Activated CD8-positive, alpha-beta T cell treated with anti-CD3 and anti-CD28 coated beads for 36 hours (primary cell): Measurements from ENCODE around the gene TRIM72. TPM values are rescaled to one million over a fixed set of nuclear protein-coding genes. Genes with fewer than 3 reads are reported as not detected.
"Not testable (repeated sequence)": the region's sequence is repeated elsewhere in the genome, so short reads cannot be mapped to it uniquely, and the experiment has no call there.

Experiments used
- ATAC-seq: fragments of 200-7000 bp; cut with Tn5 transposase; one replicate; pipeline ENCODE4 v1.10.0; 2021; ENCODE audit warnings: mild to moderate bottlenecking, moderate library complexity
- CTCF ChIA-PET: fragments of 350-600 bp; sonication (Branson Sonifier 250); formaldehyde crosslinking; loops from one replicate; lab custom pipeline; 2021; ENCODE audit warnings: antibody characterized with exemption; lab: Charles Lee
- POLR2A ChIA-PET: fragments of 350-600 bp; sonication (Branson Sonifier 250); formaldehyde crosslinking; loops from one replicate; lab custom pipeline; 2021; ENCODE audit warnings: antibody characterized with exemption; lab: Charles Lee
- DNase-seq: peaks from one replicate; pipeline ENCODE4 v3.0.0-alpha.2; 2020
- H3K27ac Mint-ChIP-seq: one replicate; pipeline ENCODE4 v1.8.0; 2021; ENCODE audit warnings: mild to moderate bottlenecking, mixed read lengths
- H3K27me3 Mint-ChIP-seq: one replicate; pipeline ENCODE4 v1.8.0; 2021; ENCODE audit warnings: mixed read lengths
- H3K36me3 Mint-ChIP-seq: one replicate; pipeline ENCODE4 v1.8.0; 2021; ENCODE audit warnings: low read depth, mixed read lengths
- H3K4me1 Mint-ChIP-seq: one replicate; pipeline ENCODE4 v1.8.0; 2021; ENCODE audit warnings: low read depth, mixed read lengths
- H3K4me3 Mint-ChIP-seq: one replicate; pipeline ENCODE4 v1.8.0; 2021; ENCODE audit warnings: mild to moderate bottlenecking, moderate library complexity, mixed read lengths
- H3K9me3 Mint-ChIP-seq: one replicate; pipeline ENCODE4 v1.8.0; 2021; ENCODE audit warnings: mixed read lengths
- intact Hi-C: fragments of 100-400 bp; cut with micrococcal nuclease; formaldehyde crosslinking; loops from one replicate; pipeline ENCODE4 v1.10.0; 2022
- total RNA-seq, 2 experiments: library from RNA; stranded (reverse); gene quantifications; one replicate each; pipeline ENCODE4 v1.2.3, GENCODE V29; 2021
- TF ChIP-seq, protein P1 (sequence below): fragments of 200-600 bp; IDR thresholded peaks from one replicate; pipeline ENCODE4 v1.8.0; 2022; ENCODE audit warnings: antibody characterized with exemption, mild to moderate bottlenecking

The TRIM72 gene
- total RNA-seq, 2 experiments from 2014 or later = not detected

DNA sequence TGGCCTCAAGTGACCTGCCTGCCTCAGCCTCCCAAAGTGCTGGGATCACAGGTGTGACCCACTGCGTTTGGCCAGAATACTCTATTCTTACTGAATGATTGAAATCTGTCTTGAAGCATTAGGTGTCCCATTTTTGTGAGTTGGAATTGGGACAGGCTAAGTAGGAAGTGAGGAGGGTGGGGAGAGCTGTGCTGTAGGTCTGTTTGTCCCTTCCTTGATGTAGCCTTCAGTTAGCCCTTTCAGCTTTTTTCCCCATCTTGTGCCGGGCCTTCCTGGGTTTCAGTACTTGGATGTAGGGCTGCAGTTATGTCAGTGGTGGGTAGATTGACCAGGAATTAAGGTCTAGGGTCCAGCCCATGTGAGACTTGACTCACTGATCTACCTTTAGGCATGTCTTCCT is 20.0 kb upstream of the TRIM72 start:
- peaks cover 73% of the 10 kb centered on the region for H3K36me3 Mint-ChIP-seq
- no peak overlapping the region for H3K4me3 Mint-ChIP-seq
- H3K9me3 Mint-ChIP-seq = no peaks in the 10 kb centered on the region
- ChIA-PET CTCF (no interaction called here), POLR2A (interaction anchor here (0.6 to 17.2 kb wide), 16 partner anchors 8 to 680 kb away, joined by 3 to 482 read pairs (median 3); partner anchors contain the start of genes FUS, ITGAX, PYCARD and PYDC1)
- H3K27me3 Mint-ChIP-seq = no peaks in the 10 kb centered on the region
- TF ChIP-seq, protein P1, sequence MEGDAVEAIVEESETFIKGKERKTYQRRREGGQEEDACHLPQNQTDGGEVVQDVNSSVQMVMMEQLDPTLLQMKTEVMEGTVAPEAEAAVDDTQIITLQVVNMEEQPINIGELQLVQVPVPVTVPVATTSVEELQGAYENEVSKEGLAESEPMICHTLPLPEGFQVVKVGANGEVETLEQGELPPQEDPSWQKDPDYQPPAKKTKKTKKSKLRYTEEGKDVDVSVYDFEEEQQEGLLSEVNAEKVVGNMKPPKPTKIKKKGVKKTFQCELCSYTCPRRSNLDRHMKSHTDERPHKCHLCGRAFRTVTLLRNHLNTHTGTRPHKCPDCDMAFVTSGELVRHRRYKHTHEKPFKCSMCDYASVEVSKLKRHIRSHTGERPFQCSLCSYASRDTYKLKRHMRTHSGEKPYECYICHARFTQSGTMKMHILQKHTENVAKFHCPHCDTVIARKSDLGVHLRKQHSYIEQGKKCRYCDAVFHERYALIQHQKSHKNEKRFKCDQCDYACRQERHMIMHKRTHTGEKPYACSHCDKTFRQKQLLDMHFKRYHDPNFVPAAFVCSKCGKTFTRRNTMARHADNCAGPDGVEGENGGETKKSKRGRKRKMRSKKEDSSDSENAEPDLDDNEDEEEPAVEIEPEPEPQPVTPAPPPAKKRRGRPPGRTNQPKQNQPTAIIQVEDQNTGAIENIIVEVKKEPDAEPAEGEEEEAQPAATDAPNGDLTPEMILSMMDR = no peak
- H3K4me1 Mint-ChIP-seq = peaks cover 63% of the 10 kb centered on the region
- H3K27ac Mint-ChIP-seq = peak overlapping the region; percentile 52
- no peak for ATAC-seq
- intact Hi-C loops = no loop called here
- DNase-seq = no peak

DNA sequence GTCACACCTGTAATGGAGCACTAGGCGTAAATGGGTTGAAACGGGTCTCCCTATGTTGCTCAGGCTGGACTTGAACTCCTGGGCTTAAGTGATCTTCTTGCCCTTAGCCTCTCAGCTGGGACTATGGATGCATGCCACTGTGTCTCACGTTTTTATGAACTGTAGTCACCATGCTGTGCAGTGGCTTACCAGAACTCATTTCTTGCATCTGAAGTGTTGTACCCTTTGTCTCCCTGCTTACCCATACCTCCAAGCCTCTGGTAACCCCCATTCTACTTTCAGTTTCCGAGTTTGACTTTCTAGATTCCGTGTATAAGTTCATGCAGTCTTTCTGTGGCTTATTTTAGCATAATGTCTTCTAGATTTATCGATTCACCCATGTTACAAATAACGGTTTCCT is 19.0 kb upstream of the TRIM72 start:
- no peak for DNase-seq
- H3K9me3 Mint-ChIP-seq = no peaks in the 10 kb centered on the region
- H3K27me3 Mint-ChIP-seq = no peaks in the 10 kb centered on the region
- peaks cover 63% of the 10 kb centered on the region for H3K4me1 Mint-ChIP-seq
- intact Hi-C loops = no loop called here
- no peak for ATAC-seq
- H3K27ac Mint-ChIP-seq = peak overlapping the region; percentile 62
- H3K4me3 Mint-ChIP-seq = no peak overlapping the region
- ChIA-PET CTCF (interaction anchor here (1.1 kb wide), 1 partner anchor 188 kb away, joined by 3 read pairs; no protein-coding TSS in a partner anchor), POLR2A (interaction anchor here (0.8 to 17.2 kb wide), 7 partner anchors 7 to 121 kb away, joined by 3 to 482 read pairs (median 35); partner anchors contain the start of genes FUS, PYCARD, PYDC1 and TRIM72)
- H3K36me3 Mint-ChIP-seq = peaks cover 71% of the 10 kb centered on the region
- TF ChIP-seq, protein P1 = no peak

DNA sequence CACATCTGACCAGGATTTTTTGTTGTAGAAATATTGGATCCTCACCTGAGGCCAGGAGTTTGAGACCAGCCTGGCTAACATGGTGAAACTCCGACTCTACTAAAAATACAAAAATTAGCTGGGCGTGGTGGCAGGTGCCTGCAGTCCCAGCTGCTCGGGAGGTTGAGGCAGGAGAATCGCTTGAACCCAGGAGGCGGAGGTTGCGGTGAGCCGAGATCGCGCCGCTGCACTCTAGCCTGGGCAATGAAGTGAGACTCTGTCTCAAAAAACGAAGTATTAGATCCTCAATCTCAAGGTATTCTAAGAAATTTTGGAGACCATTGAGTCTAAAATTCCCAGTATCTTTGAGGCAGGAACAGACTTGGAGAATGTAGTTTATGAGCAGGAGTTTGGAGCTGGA is 18.1 kb upstream of the TRIM72 start:
- Mint-ChIP-seq H3K27ac (peak overlapping the region; percentile 2), H3K36me3 (peaks cover 62% of the 10 kb centered on the region), H3K4me1 (peaks cover 58% of the 10 kb centered on the region)
- POLR2A ChIA-PET = interaction anchor here (0.6 to 17.2 kb wide), 16 partner anchors 6 to 257 kb away, joined by 3 to 482 read pairs (median 4); partner anchors contain the start of genes FUS, PYCARD, PYDC1 and TRIM72
- H3K9me3 Mint-ChIP-seq, intact Hi-C loops, ATAC-seq, DNase-seq, H3K4me3 Mint-ChIP-seq, H3K27me3 Mint-ChIP-seq: not testable (repeated sequence)
- CTCF ChIA-PET = interaction anchor here (1.1 kb wide), 1 partner anchor 187 kb away, joined by 3 read pairs; no protein-coding TSS in a partner anchor

DNA sequence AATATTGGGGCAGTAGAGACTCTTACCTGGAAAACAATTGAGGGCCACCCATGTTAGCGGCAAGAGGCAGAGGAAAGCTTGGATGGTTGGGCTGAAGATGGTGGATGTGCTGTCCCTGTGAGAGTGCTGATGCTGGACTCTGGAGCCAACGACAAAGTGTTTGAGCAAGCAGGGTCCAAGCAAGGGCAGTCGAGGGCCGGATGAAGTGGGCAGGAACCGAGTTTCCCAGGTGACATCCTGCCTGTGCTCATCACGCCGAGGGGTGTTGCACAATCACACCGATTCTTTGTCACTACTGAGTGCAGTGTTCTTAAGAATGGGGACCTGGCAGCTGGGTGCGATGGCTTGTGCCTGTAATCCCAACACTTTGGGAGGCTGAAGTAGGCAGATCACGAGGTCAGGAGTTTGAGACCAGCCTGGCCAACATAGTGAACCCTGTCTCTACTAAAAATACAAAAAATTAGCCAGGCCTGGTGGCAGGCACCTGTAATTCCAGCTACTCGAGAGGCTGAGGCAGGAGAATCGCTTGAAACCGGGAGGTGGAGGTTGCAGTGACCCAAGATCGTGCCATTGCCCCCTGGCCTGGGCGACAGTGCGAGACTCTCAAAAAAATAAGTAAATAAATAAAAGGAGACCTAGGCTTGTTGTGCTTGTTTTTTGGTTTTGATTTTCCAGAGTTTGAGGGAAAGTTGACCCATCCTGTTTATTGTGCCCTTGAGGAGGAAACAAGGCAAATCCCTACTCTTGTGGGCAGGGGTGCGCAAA is 17.4 kb upstream of the TRIM72 start:
- ATAC-seq = no peak
- peak overlapping the region; percentile 2 for H3K27ac Mint-ChIP-seq
- intact Hi-C loops = no loop called here

DNA sequence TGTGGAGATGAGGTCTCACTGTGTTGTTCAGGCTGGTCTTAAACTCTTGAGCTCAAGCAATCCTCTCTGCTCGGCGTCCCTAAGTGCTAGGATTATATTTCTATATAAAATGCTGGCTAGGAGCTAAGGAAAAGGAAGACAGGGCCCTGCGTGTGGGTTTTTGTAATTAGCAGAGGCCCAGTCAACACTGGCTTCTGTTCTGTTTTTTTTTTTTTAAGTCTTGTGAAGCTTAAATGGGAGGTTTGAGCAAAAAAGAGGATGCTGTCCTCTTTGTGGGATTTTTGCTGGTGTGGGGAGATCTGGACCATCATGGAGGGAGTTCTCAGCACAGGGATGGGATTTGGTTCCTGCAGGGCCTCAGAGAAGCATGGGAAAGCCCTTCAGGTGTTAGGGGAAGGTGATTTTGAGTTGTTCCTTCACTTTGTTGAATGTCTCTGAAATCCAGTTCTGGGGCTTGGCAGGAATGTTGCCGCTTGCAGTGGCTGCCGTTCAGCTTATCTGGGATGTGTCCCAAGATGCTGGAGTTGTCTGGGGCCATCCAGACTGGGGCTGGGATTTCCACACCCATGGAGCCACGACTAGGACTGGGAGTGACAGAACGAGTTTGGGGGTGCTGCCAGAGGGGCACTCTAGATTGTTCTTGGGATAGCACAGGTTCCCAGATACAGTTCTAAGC is 15.6 kb upstream of the TRIM72 start:
- intact Hi-C loops = no loop called here
- DNase-seq = no peak
- TF ChIP-seq, protein P1 = no peak
- Mint-ChIP-seq H3K27ac (peak overlapping the region; percentile 26), H3K27me3 (no peaks in the 10 kb centered on the region), H3K9me3 (no peaks in the 10 kb centered on the region), H3K4me3 (no peak overlapping the region), H3K36me3 (peaks cover 41% of the 10 kb centered on the region), H3K4me1 (peaks cover 58% of the 10 kb centered on the region)
- POLR2A ChIA-PET = interaction anchor here (0.5 to 17.2 kb wide), 18 partner anchors 6 to 479 kb away, joined by 3 to 482 read pairs (median 4); partner anchors contain the start of genes FUS, PYDC1 and TRIM72
- no peak for ATAC-seq
- CTCF ChIA-PET = interaction anchor here (1.1 to 1.6 kb wide), 2 partner anchors 11 to 244 kb away, joined by 3 to 4 read pairs; partner anchors contain the start of gene ZNF843

More for the DNA sequence above, 17.4 kb upstream of the TRIM72 start:
- Mint-ChIP-seq H3K36me3 (peaks cover 58% of the 10 kb centered on the region), H3K4me3 (no peak overlapping the region), H3K4me1 (peaks cover 60% of the 10 kb centered on the region), H3K27me3 (no peaks in the 10 kb centered on the region), H3K9me3 (no peaks in the 10 kb centered on the region)
- CTCF ChIA-PET = no interaction called here
- POLR2A ChIA-PET = interaction anchor here (0.6 to 17.2 kb wide), 18 partner anchors 5 to 257 kb away, joined by 3 to 482 read pairs (median 4); partner anchors contain the start of genes FUS, PYCARD, PYDC1 and TRIM72
- no peak for DNase-seq
- TF ChIP-seq, protein P1 = no peak
